ENCODE measurements around the gene MGAT4A. TPM values are rescaled to one million over a fixed set of nuclear protein-coding genes. Genes with fewer than 3 reads are reported as not detected.

Gene MGAT4A
- total and polyA plus RNA-seq, 2 of the 13 experiments (the other 11 are each of a cell fraction or from before 2014, with no cell fraction given) = 47.2 to 90.9 TPM

DNA sequence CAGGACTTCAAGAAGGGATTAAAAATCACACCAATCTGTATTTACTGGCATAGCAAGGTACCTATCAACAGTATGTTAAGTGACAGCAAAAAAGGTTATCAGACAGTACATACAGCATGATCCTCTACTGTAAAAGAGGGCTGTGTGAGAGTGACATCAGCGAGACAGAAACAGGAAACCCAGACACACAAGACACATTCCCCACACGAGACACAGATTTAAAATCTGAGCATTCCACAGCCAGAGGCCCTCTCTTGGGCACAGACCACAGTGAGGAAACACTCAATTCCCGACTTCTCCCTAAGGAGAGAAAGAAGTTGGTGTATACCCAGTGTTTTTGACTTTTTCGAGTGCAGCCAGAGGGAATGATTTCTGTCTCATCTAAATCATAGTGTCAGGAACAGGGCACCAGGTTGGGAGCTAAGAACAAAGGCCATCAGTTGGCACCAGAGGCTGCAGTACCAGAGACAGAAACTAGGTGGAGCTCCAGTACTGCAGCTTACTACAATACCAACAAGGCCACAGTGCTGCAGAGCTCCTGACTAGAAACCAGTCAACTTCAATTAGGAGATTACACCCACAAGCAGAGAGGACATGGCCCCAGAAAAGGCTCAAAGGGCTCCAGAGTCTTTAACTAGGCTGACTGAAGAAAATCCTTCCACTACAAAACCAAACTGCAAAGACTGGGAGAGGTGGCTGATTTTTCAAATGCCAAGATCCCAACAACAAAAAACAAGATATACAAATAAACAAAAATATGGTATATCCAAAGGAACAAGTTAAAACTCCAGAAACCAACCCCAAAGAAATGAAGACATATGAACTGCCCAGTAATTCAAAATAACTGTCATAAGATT, 81.6 kb downstream of the MGAT4A start (continued):
- TF ChIP-seq JUNB (CRISPR knock-in tag; IDR thresholded peaks at IDR 0.05; ENCODE audit: borderline replicate concordance) (no peak), NFRKB (IDR thresholded peaks at IDR 0.05) (no peak), FOSL1 (CRISPR knock-in tag; IDR thresholded peaks at IDR 0.05; ENCODE audit: borderline replicate concordance) (no peak), ARID2 (CRISPR knock-in tag; IDR thresholded peaks at IDR 0.05; ENCODE audit: borderline replicate concordance) (no peak), ZSCAN12 (CRISPR knock-in tag; IDR thresholded peaks at IDR 0.05) (no peak), SIX4 (CRISPR knock-in tag; IDR thresholded peaks at IDR 0.05) (no peak), BHLHE40 (IDR thresholded peaks at IDR 0.05; ENCODE audit: low read length) (0 out of 2 replicates have a peak, but pooled peaks have one; percentile 11), RFXAP (CRISPR knock-in tag; IDR thresholded peaks at IDR 0.05; ENCODE audit: borderline replicate concordance) (no peak), ZNF446 (CRISPR knock-in tag; IDR thresholded peaks at IDR 0.05) (no peak), ZMYM2 (CRISPR knock-in tag; IDR thresholded peaks at IDR 0.05) (no peak), TBL1XR1 (IDR thresholded peaks at IDR 0.05; ENCODE audit: borderline replicate concordance, low read length, partially characterized antibody) (no peak), FOXK1 (CRISPR knock-in tag; IDR thresholded peaks at IDR 0.05; ENCODE audit: borderline replicate concordance, low read depth) (no peak; the same call in 1 of the 2 replicates), PRPF4 (IDR thresholded peaks at IDR 0.05; ENCODE audit: low read depth, low read length, poor library complexity, severe bottlenecking) (no peak), DR1 (CRISPR knock-in tag; IDR thresholded peaks at IDR 0.05) (no peak), KDM5B (CRISPR knock-in tag; IDR thresholded peaks at IDR 0.05; ENCODE audit: borderline replicate concordance) (no peak)
- TF ChIP-seq, protein P1, sequence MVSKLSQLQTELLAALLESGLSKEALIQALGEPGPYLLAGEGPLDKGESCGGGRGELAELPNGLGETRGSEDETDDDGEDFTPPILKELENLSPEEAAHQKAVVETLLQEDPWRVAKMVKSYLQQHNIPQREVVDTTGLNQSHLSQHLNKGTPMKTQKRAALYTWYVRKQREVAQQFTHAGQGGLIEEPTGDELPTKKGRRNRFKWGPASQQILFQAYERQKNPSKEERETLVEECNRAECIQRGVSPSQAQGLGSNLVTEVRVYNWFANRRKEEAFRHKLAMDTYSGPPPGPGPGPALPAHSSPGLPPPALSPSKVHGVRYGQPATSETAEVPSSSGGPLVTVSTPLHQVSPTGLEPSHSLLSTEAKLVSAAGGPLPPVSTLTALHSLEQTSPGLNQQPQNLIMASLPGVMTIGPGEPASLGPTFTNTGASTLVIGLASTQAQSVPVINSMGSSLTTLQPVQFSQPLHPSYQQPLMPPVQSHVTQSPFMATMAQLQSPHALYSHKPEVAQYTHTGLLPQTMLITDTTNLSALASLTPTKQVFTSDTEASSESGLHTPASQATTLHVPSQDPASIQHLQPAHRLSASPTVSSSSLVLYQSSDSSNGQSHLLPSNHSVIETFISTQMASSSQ (IDR thresholded peaks at IDR 0.05; ENCODE audit: low read depth) = no peak
- TF ChIP-seq, protein P1 (CRISPR knock-in tag; IDR thresholded peaks at IDR 0.05; ENCODE audit: borderline replicate concordance) = no peak
- TF ChIP-seq, protein P2, sequence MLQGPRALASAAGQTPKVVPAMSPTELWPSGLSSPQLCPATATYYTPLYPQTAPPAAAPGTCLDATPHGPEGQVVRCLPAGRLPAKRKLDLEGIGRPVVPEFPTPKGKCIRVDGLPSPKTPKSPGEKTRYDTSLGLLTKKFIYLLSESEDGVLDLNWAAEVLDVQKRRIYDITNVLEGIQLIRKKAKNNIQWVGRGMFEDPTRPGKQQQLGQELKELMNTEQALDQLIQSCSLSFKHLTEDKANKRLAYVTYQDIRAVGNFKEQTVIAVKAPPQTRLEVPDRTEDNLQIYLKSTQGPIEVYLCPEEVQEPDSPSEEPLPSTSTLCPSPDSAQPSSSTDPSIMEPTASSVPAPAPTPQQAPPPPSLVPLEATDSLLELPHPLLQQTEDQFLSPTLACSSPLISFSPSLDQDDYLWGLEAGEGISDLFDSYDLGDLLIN (CRISPR knock-in tag; IDR thresholded peaks at IDR 0.05; ENCODE audit: borderline replicate concordance) = no peak
- TF ChIP-seq, protein P3, sequence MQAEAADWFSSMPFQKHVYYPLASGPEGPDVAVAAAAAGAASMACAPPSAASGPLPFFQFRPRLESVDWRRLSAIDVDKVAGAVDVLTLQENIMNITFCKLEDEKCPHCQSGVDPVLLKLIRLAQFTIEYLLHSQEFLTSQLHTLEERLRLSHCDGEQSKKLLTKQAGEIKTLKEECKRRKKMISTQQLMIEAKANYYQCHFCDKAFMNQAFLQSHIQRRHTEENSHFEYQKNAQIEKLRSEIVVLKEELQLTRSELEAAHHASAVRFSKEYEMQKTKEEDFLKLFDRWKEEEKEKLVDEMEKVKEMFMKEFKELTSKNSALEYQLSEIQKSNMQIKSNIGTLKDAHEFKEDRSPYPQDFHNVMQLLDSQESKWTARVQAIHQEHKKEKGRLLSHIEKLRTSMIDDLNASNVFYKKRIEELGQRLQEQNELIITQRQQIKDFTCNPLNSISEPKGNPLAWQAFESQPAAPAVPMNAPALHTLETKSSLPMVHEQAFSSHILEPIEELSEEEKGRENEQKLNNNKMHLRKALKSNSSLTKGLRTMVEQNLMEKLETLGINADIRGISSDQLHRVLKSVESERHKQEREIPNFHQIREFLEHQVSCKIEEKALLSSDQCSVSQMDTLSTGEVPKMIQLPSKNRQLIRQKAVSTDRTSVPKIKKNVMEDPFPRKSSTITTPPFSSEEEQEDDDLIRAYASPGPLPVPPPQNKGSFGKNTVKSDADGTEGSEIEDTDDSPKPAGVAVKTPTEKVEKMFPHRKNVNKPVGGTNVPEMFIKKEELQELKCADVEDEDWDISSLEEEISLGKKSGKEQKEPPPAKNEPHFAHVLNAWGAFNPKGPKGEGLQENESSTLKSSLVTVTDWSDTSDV (CRISPR knock-in tag; IDR thresholded peaks at IDR 0.05) = no peak
- TF ChIP-seq, protein P4, sequence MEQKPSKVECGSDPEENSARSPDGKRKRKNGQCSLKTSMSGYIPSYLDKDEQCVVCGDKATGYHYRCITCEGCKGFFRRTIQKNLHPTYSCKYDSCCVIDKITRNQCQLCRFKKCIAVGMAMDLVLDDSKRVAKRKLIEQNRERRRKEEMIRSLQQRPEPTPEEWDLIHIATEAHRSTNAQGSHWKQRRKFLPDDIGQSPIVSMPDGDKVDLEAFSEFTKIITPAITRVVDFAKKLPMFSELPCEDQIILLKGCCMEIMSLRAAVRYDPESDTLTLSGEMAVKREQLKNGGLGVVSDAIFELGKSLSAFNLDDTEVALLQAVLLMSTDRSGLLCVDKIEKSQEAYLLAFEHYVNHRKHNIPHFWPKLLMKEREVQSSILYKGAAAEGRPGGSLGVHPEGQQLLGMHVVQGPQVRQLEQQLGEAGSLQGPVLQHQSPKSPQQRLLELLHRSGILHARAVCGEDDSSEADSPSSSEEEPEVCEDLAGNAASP (CRISPR knock-in tag; IDR thresholded peaks at IDR 0.05; ENCODE audit: borderline replicate concordance) = peak; percentile 42; the same call in 1 of the 2 replicates
